Measurements from ENCODE around the gene EPS8L2.
A peak's percentile ranks its signal among the peaks of the same experiment; 100 is the strongest.
"Not testable (repeated sequence)": the region's sequence is repeated elsewhere in the genome, so short reads cannot be mapped to it uniquely, and the experiment has no call there.

EPS8L2 gene

GRCh38 chr11:689625-690024, 16.4 kb upstream of the EPS8L2 start:
- DNase-seq (ENCODE audit: low read depth, low spot score): no peak

- DNase-seq (ENCODE audit: low read depth, low spot score): not testable (repeated sequence)
Observed at GRCh38 chr11:690244-690643, 15.8 kb upstream of the EPS8L2 start.

GRCh38 chr11:690738-691633, 15.0 kb upstream of the EPS8L2 start:
- DNase-seq (ENCODE audit: low read depth, low spot score): no peak

GRCh38 chr11:691710-692590, 14.1 kb upstream of the EPS8L2 start:
- no peak for DNase-seq (ENCODE audit: low read depth, low spot score)

GRCh38 chr11:692824-693414, 13.1 kb upstream of the EPS8L2 start:
- no peak for DNase-seq (ENCODE audit: low read depth, low spot score)

GRCh38 chr11:693415-693831, 12.6 kb upstream of the EPS8L2 start:
- DNase-seq (ENCODE audit: low read depth, low spot score): no peak

GRCh38 chr11:693887-694562, 12.0 kb upstream of the EPS8L2 start:
- no peak for DNase-seq (ENCODE audit: low read depth, low spot score)

GRCh38 chr11:694563-695287, 11.3 kb upstream of the EPS8L2 start, which contains the start of gene DEAF1:
Gene DEAF1, minus strand, starts transcription at chr11:695222. Its CDS starts 175 bp downstream, at chr11:695047.
- peak; percentile 97 for DNase-seq (ENCODE audit: low read depth, low spot score)

GRCh38 chr11:695288-695537, 10.8 kb upstream of the EPS8L2 start:
- DNase-seq (ENCODE audit: low read depth, low spot score): no peak

- DNase-seq (ENCODE audit: low read depth, low spot score): peak; percentile 93
Observed at GRCh38 chr11:695538-696248, 10.3 kb upstream of the EPS8L2 start, which contains the start of gene TMEM80. Gene TMEM80, plus strand, starts transcription at chr11:695816. Its CDS starts 12 bp downstream, at chr11:695828.

- no peak for DNase-seq (ENCODE audit: low read depth, low spot score)
Observed at GRCh38 chr11:696955-697491, 9.0 kb upstream of the EPS8L2 start.

GRCh38 chr11:697811-698311, 8.2 kb upstream of the EPS8L2 start:
- DNase-seq (ENCODE audit: low read depth, low spot score): no peak

- no peak for DNase-seq (ENCODE audit: low read depth, low spot score)
Observed at GRCh38 chr11:698493-699115, 7.4 kb upstream of the EPS8L2 start.

GRCh38 chr11:699116-699508, 6.9 kb upstream of the EPS8L2 start:
- no peak for DNase-seq (ENCODE audit: low read depth, low spot score)

GRCh38 chr11:699753-700152, 6.3 kb upstream of the EPS8L2 start:
- DNase-seq (ENCODE audit: low read depth, low spot score): no peak

GRCh38 chr11:701741-702461, 4.1 kb upstream of the EPS8L2 start:
- DNase-seq (ENCODE audit: low read depth, low spot score): no peak

GRCh38 chr11:702462-703461, 3.3 kb upstream of the EPS8L2 start:
- no peak for DNase-seq (ENCODE audit: low read depth, low spot score)

Measured in activated CD4-positive, CD25-positive, alpha-beta regulatory T cell treated with anti-CD3 and anti-CD28 coated beads, Interleukin-2, amount 50 U/mL, for 16 hours (primary cell).